GM19452 (cell line): ENCODE results near the gene TFDP1.
"Not testable (repeated sequence)": the region's sequence is repeated elsewhere in the genome, so short reads cannot be mapped to it uniquely, and the experiment has no call there.

ENCODE experiments used
- ATAC-seq: cut with Tn5 transposase; IDR thresholded peaks from one replicate; pipeline ENCODE4 v1.9.1; 2021; ENCODE audit not compliant: unreplicated experiment

TFDP1 gene

GRCh38 chr13:113610266-113610665, 25.7 kb downstream of the TFDP1 start:
- no peak for ATAC-seq

- ATAC-seq, result no peak
These were observed 27.4 kb downstream of the TFDP1 start for GRCh38 chr13:113611996-113612395.

GRCh38 chr13:113612607-113613006, 28.1 kb downstream of the TFDP1 start:
- no peak for ATAC-seq

GRCh38 chr13:113613789-113614379, 29.3 kb downstream of the TFDP1 start:
- no peak for ATAC-seq

- no peak for ATAC-seq
These were observed 31.8 kb downstream of the TFDP1 start for GRCh38 chr13:113616281-113616906.

GRCh38 chr13:113616991-113617749, 32.6 kb downstream of the TFDP1 start:
- ATAC-seq, result no peak

- ATAC-seq, result no peak
These were observed 33.4 kb downstream of the TFDP1 start for GRCh38 chr13:113617961-113618360.

- ATAC-seq, result no peak
These were observed 33.9 kb downstream of the TFDP1 start for GRCh38 chr13:113618455-113618854.

- no peak for ATAC-seq
These were observed 35.7 kb downstream of the TFDP1 start for GRCh38 chr13:113620036-113620796.

- ATAC-seq, result no peak
These were observed 36.5 kb downstream of the TFDP1 start for GRCh38 chr13:113621046-113621445.

GRCh38 chr13:113621498-113621897, 36.9 kb downstream of the TFDP1 start:
- ATAC-seq, result not testable (repeated sequence)

- not testable (repeated sequence) for ATAC-seq
These were observed 37.5 kb downstream of the TFDP1 start for GRCh38 chr13:113621986-113622550.

- ATAC-seq, result no peak
These were observed 38.4 kb downstream of the TFDP1 start for GRCh38 chr13:113622791-113623490.

- ATAC-seq, result no peak
These were observed 39.1 kb downstream of the TFDP1 start for GRCh38 chr13:113623491-113624234.

GRCh38 chr13:113624235-113624587, 39.7 kb downstream of the TFDP1 start:
- no peak for ATAC-seq

GRCh38 chr13:113624640-113625304, 40.2 kb downstream of the TFDP1 start:
- not testable (repeated sequence) for ATAC-seq

GRCh38 chr13:113625965-113626721, 41.6 kb downstream of the TFDP1 start:
- ATAC-seq, result no peak

GRCh38 chr13:113627136-113627535, 42.6 kb downstream of the TFDP1 start:
- ATAC-seq, result no peak
